ENCODE results near the gene ATG2B. TPM values are rescaled to one million over a fixed set of nuclear protein-coding genes. Genes with fewer than 3 reads are reported as not detected.

Gene ATG2B
- total and polyA plus RNA-seq, 2 of the 4 experiments (the other 2 are of a cell fraction) = 6.9 to 22.0 TPM

GRCh38 chr14:96255501-96256366 is 107.4 kb downstream of the ATG2B start, which contains the start of gene BDKRB1:
TSS of gene BDKRB1 (plus strand) at chr14:96256210. CDS start at chr14:96263683, 7,473 bp downstream.
- Histone ChIP-seq H4K5ac (ENCODE audit: low read depth, low read length) (peak within 1 kb of the TSS; percentile 95), H3K4me2 (ENCODE audit: low read depth, low read length) (peak within 1 kb of the TSS; percentile 77), H2AK9ac (replicated peaks; ENCODE audit: low read depth, low read length, poor library complexity) (peak within 1 kb of the TSS; percentile 95), H3K9ac (ENCODE audit: low read depth, low read length) (peak within 1 kb of the TSS; percentile 68), H3K27ac (ENCODE audit: insufficient read depth, low read length) (peak within 1 kb of the TSS; percentile 92), H3K4ac (ENCODE audit: low read depth, low read length) (peak within 1 kb of the TSS; percentile 99), H4K20me1 (ENCODE audit: insufficient read depth, low read length) (peaks cover 7% of the 10 kb centered on the region; the same call in 1 of the 2 replicates), H3K14ac (replicated peaks; ENCODE audit: low read depth, low read length) (peak within 1 kb of the TSS; percentile 98), H4K91ac (ENCODE audit: insufficient read depth, low read depth, low read length) (peak within 1 kb of the TSS; percentile 100), H3K79me1 (ENCODE audit: low read depth in 1 of 2, low read length in 2 of 2) (peaks cover 10 to 54% of the 10 kb centered on the region in 2 experiments; a peak in 3 of 4 replicates), H4K8ac (ENCODE audit: low read depth in 2 of 2, low read length in 2 of 2) (peak within 1 kb of the TSS; percentile 91 to 99), H2BK20ac (ENCODE audit: low read depth, low read length) (peak within 1 kb of the TSS; percentile 100), H2AFZ (replicated peaks; ENCODE audit: low read length, poor library complexity) (peak within 1 kb of the TSS; percentile 59), H2AK5ac (ENCODE audit: low read depth, low read length) (peak within 1 kb of the TSS; percentile 99), H3K56ac (ENCODE audit: extremely low read depth, insufficient read depth, low read length) (peak within 1 kb of the TSS; percentile 99), H3K18ac (ENCODE audit: low read depth, low read length) (peak within 1 kb of the TSS; percentile 97), H3K9me1 (ENCODE audit: insufficient read depth, low read length) (peaks cover 24% of the 10 kb centered on the region), H3K9me3 (ENCODE audit: control insufficient read depth, insufficient read depth, low read length) (peaks cover 5% of the 10 kb centered on the region), H3K23ac (ENCODE audit: low read depth, low read length) (peak within 1 kb of the TSS; percentile 98), H2BK15ac (ENCODE audit: low read depth, low read length) (peak within 1 kb of the TSS; percentile 94), H3K36me3 (ENCODE audit: control insufficient read depth, insufficient read depth, low read length) (peaks cover 12% of the 10 kb centered on the region), H2BK120ac (ENCODE audit: low read depth, low read length) (peak within 1 kb of the TSS; percentile 100), H3K27me3 (ENCODE audit: control insufficient read depth, insufficient read depth, low read length) (no peaks in the 10 kb centered on the region), H2BK5ac (ENCODE audit: low read depth, low read length, poor library complexity, severe bottlenecking) (peak within 1 kb of the TSS; percentile 98), H3K4me3 (ENCODE audit: insufficient read depth, low read depth, low read length) (peak within 1 kb of the TSS; percentile 59), H3K4me1 (ENCODE audit: control insufficient read depth, insufficient read depth, low read length) (peaks cover 34% of the 10 kb centered on the region)
- intact Hi-C loops (cut with micrococcal nuclease) = loop anchor here (5.0 kb wide), 1 partner anchor 153 kb away; no protein-coding TSS in a partner anchor
- peak; percentile 96 for DNase-seq
- peak; percentile 24 for ATAC-seq (ENCODE audit: low read depth)
- WGBS, 2 experiments (ENCODE audit: extremely low coverage in 2 of 2, insufficient read length in 1 of 2) = 7% methylated on average over 5 of the region's 12 CpGs; no CpG with 5 or more reads in 1 of the 2 experiments
- in situ Hi-C loops (cut with MboI; ENCODE audit: low sequenced_read_pairs) = loop anchor here (25.0 kb wide), 1 partner anchor 718 kb away; the partner anchor contains the start of gene GLRX5
- POLR2A ChIA-PET (ENCODE audit: unreplicated experiment) = interaction anchor here (0.8 to 1.5 kb wide), 3 partner anchors 18 to 152 kb away, joined by 3 to 4 read pairs (median 3); no protein-coding TSS in a partner anchor
- CTCF ChIA-PET = interaction anchor here (0.6 to 2.5 kb wide), 7 partner anchors 19 to 469 kb away, joined by 3 to 13 read pairs (median 3); no protein-coding TSS in a partner anchor
- BruUV-seq (replicated peaks) = no TSS peak
- dilution Hi-C loops (cut with HindIII; ENCODE audit: low sequenced_read_pairs, unreplicated experiment) = no loop called here
- TF ChIP-seq SMC3 (IDR thresholded peaks at IDR 0.05; ENCODE audit: low read depth, low read length) (no peak), ELK1 (IDR thresholded peaks at IDR 0.05; ENCODE audit: borderline replicate concordance, low read depth, low read length) (no peak), MXI1 (IDR thresholded peaks at IDR 0.05; ENCODE audit: borderline replicate concordance, low read depth, low read length) (no peak), CHD1 (IDR thresholded peaks at IDR 0.05; ENCODE audit: low read depth, low read length) (0 out of 2 replicates have a peak, but pooled peaks have one; percentile 18), USF2 (IDR thresholded peaks at IDR 0.05; ENCODE audit: low read depth, low read length) (no peak; the same call in 1 of the 2 replicates), BHLHE40 (IDR thresholded peaks at IDR 0.05; ENCODE audit: low read depth, low read length) (no peak; the same call in none of the 2 replicates), MAFK (IDR thresholded peaks at IDR 0.05; ENCODE audit: low read depth, low read length) (no peak), RFX5 (IDR thresholded peaks at IDR 0.05; ENCODE audit: low read depth, low read length) (peak; percentile 38; the same call in 1 of the 2 replicates), NFE2L2 (IDR thresholded peaks at IDR 0.05; ENCODE audit: low read depth, low read length) (no peak), MAZ (IDR thresholded peaks at IDR 0.05; ENCODE audit: borderline replicate concordance, low read depth, low read length) (no peak), RCOR1 (IDR thresholded peaks at IDR 0.05; ENCODE audit: insufficient replicate concordance, low read length) (no peak), CEBPB (IDR thresholded peaks at IDR 0.05; ENCODE audit: low read depth, low read length) (peak; percentile 89)

Measured in IMR-90 (cell line).